Tibial artery (tissue), 4 donors: ENCODE results near the gene C9orf78.

ENCODE experiments used
- DNase-seq, 2 donors: peaks; one replicate each; pipeline ENCODE4 v3.0.0-alpha.2; 2019
- H3K27ac ChIP-seq, 2 donors: fragments of 200-600 bp; sonication (generic) in 1 of 2; 1 replicate in 1 of 2; 2 replicates in 1 of 2; pipeline ENCODE4 v1.5.1; 2018 to 2019; ENCODE audit warnings: mild to moderate bottlenecking in 1 of 2
- H3K27me3 ChIP-seq, 2 donors: fragments of 200-600 bp; sonication (generic) in 1 of 2; one replicate each; pipeline versions ENCODE4 v1.5.1 to v1.6.0; 2016 to 2019
- H3K36me3 ChIP-seq, 3 donors: fragments of 200-600 bp; sonication (generic) in 2 of 3; one replicate each; pipeline ENCODE4 v1.5.1; 2016 to 2019; ENCODE audit warnings: mild to moderate bottlenecking in 2 of 3
- H3K4me1 ChIP-seq, 4 donors: fragments of 200-600 bp; sonication (generic) in 2 of 4; 1 replicate in 3 of 4; 2 replicates in 1 of 4; pipeline ENCODE4 v1.5.1; 2016 to 2019
- H3K4me3 ChIP-seq, 2 donors: fragments of 200-600 bp; sonication (generic) in 1 of 2; 1 replicate in 1 of 2; 2 replicates in 1 of 2; pipeline ENCODE4 v1.5.1; 2018 to 2019; ENCODE audit warnings: mild to moderate bottlenecking in 2 of 2
- H3K9me3 ChIP-seq, 3 donors: fragments of 200-600 bp; sonication (generic) in 1 of 3; one replicate each; pipeline ENCODE4 v1.5.1; 2016 to 2019
- intact Hi-C: fragments of 100-400 bp; cut with DNase I; formaldehyde crosslinking; loops from one replicate; pipeline ENCODE4 v1.15.0; 2023; ENCODE audit warnings: low total_unique reads
- TF ChIP-seq, protein P1 (sequence below), 2 experiments: fragments of 200-600 bp in 1 of 2; fragments of 450-650 bp in 1 of 2; IDR thresholded peaks; one replicate each; pipeline ENCODE4 v1.5.1; 2017 to 2019; ENCODE audit warnings: antibody characterized with exemption in 2 of 2, mild to moderate bottlenecking in 1 of 2, moderate library complexity in 1 of 2

The C9orf78 gene

DNA sequence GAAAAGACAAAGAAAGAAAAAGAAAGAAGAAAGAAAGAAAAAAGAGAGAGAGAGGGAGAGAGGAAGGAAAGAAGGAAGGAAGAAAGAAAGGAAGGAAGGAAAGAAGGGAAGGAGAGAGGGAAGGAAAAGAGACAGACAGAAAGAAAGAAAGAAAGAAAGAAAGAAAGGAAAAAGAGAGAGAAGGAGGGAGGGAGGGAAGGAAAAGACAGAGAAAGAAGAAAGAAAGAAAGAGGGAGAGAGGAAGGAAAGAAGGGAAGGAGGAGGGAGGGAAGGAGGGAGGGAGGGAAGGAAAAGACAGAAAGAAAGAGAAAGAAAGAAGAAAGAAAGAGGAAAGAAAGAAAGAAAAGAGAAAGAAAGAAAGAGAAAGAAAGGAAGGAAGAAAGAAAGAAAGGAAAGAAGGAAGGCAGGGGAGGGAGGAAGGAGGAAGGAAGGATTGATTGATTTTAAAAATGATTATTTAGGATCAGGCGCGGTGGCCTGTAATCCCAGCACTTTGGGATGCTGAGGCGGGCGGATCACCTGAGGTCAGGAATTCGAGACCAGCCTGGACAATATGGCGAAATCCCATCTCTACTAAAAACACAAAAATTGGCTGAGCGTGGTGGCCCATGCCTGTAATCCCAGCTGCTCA is 55.4 kb downstream of the C9orf78 start:
- Histone ChIP-seq H3K36me3 (no peaks in the 10 kb centered on the region), H3K4me1 (peaks cover 0 to 16% (median 12%) of the 10 kb centered on the region in 4 donors), H3K27me3 (no peaks in the 10 kb centered on the region), H3K9me3 (no peaks in the 10 kb centered on the region), H3K27ac (no peak overlapping the region), H3K4me3 (no peak overlapping the region)
- intact Hi-C loops, result no loop called here
- TF ChIP-seq, protein P1, sequence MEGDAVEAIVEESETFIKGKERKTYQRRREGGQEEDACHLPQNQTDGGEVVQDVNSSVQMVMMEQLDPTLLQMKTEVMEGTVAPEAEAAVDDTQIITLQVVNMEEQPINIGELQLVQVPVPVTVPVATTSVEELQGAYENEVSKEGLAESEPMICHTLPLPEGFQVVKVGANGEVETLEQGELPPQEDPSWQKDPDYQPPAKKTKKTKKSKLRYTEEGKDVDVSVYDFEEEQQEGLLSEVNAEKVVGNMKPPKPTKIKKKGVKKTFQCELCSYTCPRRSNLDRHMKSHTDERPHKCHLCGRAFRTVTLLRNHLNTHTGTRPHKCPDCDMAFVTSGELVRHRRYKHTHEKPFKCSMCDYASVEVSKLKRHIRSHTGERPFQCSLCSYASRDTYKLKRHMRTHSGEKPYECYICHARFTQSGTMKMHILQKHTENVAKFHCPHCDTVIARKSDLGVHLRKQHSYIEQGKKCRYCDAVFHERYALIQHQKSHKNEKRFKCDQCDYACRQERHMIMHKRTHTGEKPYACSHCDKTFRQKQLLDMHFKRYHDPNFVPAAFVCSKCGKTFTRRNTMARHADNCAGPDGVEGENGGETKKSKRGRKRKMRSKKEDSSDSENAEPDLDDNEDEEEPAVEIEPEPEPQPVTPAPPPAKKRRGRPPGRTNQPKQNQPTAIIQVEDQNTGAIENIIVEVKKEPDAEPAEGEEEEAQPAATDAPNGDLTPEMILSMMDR (IDR thresholded peaks at IDR 0.05), result no peak
- DNase-seq, result no peak

DNA sequence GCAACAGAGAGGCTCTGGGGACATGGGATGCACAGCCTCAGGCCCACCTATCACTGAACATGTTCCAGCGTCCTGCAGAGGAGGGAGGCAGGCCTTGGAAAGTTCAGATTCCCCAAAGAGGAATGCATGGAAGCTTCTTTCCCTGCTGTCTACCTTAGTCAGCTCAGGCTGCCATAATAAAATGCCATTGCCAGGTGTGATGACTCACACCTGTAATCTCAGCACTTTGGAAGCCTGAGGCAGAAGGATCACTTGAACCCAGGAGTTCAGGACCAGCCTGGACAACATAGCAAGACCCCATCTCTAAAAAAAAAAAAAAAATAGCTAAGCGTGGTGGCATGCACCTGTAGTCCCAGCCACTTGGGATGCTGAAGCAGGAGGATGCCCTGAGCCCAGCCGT is 56.6 kb downstream of the C9orf78 start:
- no peaks in the 10 kb centered on the region for H3K36me3 ChIP-seq
- peaks cover 0 to 16% (median 12%) of the 10 kb centered on the region in 4 donors for H3K4me1 ChIP-seq
- H3K4me3 ChIP-seq, result no peak overlapping the region
- no peaks in the 10 kb centered on the region for H3K27me3 ChIP-seq
- no peak overlapping the region for H3K27ac ChIP-seq
- intact Hi-C loops, result no loop called here
- no peak for DNase-seq
- H3K9me3 ChIP-seq, result no peaks in the 10 kb centered on the region
- TF ChIP-seq, protein P1 (IDR thresholded peaks at IDR 0.05), result no peak

GRCh38 chr9:129777769-129778130 is 57.3 kb downstream of the C9orf78 start:
- peaks cover 0 to 16% (median 12%) of the 10 kb centered on the region in 4 donors for H3K4me1 ChIP-seq
- no peaks in the 10 kb centered on the region for H3K27me3 ChIP-seq
- H3K9me3 ChIP-seq, result no peaks in the 10 kb centered on the region
- DNase-seq, result no peak
- peak overlapping the region in 1 of 2 donors; percentile 63 for H3K27ac ChIP-seq
- no peak overlapping the region for H3K4me3 ChIP-seq
- TF ChIP-seq, protein P1 (IDR thresholded peaks at IDR 0.05), result no peak
- no peaks in the 10 kb centered on the region for H3K36me3 ChIP-seq
- intact Hi-C loops, result no loop called here
